ENCODE measurements around the gene LLPH.

The LLPH gene

GRCh38 chr12:66087365-66087943 lies 43.1 kb downstream of the LLPH start:
- DNase-seq, result no peak

- no peak for DNase-seq
Observed at GRCh38 chr12:66085998-66086397, 44.6 kb downstream of the LLPH start.

GRCh38 chr12:66085213-66085612 lies 45.3 kb downstream of the LLPH start:
- no peak for DNase-seq

- DNase-seq, result no peak
Observed at GRCh38 chr12:66083766-66084165, 46.8 kb downstream of the LLPH start.

- no peak for DNase-seq
Observed at GRCh38 chr12:66082744-66083143, 47.8 kb downstream of the LLPH start.

DNA sequence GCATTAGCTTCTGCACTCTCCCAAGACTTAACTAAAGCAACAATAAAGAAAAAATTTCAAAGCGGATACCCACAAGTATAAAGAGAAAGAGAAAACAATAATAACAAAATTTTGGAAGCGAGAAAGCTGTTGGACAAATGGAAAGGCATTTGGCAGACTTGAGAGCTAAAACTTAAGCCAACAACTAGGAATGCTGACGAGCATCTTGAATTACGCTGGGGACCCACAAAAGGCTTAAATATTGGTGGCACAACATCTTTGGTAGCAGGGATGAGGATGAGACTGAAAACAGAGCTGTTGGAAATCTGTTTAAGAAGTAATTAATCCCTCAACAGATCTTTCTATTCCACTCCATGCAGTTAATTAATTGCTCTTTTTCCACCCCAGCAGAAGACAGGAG lies 49.8 kb downstream of the LLPH start:
- no peak for DNase-seq

GRCh38 chr12:66077542-66077941 lies 53.0 kb downstream of the LLPH start:
- no peak for DNase-seq

GRCh38 chr12:66074561-66074960 lies 56.0 kb downstream of the LLPH start:
- no peak for DNase-seq

DNA sequence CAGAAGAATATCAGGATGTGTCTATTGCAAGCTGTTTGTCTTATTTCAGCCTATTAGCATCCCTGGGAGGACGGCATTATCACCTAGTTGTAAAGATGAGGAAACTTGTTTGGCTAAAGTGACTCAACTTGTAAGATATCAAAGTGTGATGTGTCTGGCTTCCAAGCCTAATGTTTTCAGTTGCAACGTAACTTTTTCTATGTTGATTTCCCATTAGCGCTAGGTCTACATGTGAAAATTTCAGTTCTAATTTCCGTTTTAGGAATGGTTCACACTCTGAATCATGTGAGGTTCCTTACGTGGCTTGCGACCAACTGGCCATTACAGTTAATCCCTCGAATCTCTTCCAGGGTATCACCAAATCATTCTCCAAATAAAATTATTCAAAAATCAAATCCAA lies 58.0 kb downstream of the LLPH start:
- no peak for DNase-seq

DNA sequence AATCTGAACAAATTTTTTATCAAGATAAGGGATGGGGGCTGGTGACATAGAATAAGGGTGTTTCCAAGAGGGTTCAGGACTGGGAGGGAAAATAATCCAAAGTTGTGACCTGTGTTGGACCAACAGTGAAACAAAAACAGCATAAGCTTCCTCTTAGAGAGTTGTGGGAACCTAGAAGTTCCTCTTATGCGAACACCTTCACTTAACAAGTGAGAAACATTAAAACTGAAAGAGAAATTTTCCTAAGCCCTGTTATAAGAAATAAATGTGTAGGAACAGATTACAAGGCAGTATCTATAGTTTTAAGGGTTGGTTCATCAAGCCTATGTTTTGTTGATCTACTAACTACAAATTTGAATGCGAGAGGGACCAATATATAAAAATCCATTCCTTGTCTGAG lies 58.4 kb downstream of the LLPH start:
- no peak for DNase-seq

DNA sequence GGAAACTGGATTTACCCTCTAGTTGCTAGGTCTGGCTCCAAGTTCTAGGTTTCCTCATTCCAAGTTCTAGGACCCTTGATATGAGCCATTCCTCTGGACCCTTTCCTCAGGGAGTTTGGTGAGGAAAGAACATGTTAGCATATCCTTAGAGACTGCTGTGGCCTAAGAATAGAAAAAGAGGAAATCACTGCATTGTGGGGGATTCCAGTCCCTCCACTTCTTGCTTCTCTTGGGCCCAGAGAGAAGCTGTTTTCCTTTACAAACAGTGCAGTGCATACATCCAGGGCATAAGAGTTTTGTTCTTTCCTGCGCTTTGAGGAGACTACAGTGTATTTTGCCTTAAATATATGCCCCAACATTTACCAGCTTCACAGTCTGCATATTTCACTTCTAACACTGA lies 59.0 kb downstream of the LLPH start:
- DNase-seq, result no peak

DNA sequence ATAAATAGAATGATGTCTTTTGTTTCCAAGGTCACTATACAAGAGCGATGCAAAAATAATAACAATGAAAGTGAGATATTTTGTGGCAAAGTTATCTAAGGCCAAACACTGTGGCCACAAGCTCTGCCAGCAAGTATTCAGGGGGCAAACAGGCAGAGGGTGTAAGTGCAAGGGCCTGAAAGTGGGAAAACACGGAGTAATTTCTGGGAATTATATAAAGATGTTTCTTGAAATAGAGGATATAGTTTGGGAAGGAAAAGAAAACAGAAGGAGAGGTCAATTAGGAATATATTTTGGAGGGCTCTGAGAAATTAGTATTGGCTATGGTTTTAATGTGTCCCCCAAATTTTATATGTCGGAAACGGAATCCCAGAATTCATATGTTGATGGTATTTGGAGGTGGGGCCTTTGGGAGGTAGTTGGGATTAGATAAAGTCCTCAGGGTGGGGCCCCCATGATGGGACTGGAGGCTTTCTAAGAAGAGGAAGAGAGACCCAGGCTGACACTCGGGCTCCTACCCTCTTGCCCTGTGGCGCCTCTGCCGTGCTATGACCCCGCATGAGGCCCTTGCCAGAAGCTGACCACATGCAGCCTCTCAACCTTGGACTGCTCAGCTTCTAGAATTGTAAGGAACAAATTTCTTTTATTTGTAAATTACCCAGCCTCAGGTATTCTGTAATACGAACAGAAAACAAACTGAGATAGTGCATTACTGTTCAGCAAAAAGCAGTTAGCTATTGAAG lies 60.0 kb downstream of the LLPH start:
- DNase-seq, result no peak

DNA sequence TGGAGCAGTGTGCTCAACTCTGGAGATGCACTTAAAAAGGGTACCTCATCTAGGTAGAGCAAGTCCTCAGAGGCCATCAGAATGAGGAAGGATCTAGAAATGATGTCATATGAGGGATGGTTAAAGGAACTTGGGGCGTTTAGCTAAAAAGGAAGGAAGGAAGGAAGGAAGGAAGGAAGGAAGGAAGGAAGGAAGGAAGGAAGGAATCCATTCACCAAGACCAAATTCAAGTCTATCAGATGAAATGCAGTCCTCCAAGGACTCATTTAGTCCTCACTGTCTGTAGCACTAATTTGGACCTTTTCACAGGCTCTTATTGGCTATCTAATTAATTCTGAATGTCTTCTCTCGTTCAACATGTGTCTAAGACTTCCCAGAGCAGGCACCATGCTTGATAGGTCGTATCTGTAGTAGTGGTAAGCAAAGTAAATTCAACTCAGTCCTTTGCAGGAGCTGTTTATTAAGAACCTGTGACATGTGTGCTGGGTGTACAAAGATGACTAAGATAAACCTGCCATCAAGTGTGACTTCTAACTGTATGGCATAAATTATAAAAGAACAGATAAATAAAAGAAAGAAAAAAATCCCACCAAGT lies 63.5 kb downstream of the LLPH start:
- DNase-seq, result no peak

Measured in cerebellar nuclear complex (tissue), 1 donor.